Ammon's horn (tissue), 1 donor: Measurements from ENCODE around the gene SPATA20.

Source experiments
- DNase-seq: peaks from one replicate; pipeline ENCODE4 v3.0.0-alpha.2; 2016; ENCODE audit warnings: low spot score

SPATA20 gene

DNA sequence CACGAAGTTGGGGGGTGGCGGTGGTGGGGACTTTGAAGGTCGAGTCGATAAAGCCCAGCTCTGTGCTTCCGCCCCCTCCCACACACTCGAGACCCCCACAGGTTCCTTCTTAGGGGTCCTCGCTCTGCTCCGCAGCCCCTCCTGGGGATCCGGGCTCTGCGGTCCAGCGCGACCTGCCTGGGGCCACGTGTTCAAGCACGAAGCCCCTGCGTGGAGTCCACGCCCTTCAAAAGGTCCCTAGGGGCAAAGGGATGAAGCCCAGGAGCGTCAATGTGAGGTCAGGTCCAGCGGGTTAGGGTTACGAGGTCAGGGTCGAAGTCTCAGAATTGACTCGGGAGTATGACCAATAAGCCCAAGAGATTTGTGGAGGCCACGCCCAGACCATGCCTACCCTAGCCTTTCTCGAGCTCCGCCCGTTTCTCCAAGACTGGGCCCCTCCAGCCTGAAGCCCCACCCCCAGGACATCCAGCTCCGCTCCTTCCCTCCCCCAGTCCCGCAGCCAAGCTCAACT lies 12.8 kb downstream of the SPATA20 start:
- DNase-seq = no peak

DNA sequence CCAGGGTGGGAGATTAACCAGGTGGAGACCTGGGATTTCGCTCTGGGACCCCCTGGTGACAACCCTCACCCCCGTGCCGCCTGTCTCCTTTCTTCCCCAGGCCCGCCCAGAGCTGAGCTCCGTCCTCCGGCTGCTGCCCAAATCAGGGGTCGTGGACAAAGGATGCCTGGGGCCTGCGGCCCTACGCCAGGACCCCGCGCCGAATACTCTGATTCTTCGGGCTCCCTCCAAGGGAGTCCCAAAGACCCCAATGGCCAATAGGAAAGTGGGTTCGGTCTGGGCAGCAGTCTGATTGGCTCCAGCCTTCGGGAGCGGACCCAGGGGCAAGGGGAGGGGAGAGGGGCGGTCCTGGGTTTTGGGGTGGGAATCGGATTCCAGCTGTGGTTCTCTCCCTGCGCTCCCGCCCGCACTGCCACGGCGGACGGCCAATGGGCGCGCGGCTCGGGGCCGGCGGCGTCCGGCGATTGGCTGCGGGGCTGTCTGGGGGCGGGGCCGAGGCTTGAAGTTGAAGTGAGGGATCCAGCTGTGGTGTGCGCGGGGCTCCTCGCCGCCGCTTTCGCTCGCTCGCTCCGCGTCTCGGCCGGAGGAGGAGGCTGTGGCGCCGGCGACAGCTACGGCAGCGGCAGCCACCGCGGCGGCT lies 13.3 kb downstream of the SPATA20 start, which contains the start of gene CACNA1G:
Gene CACNA1G, plus strand, starts transcription at position 531 of the 640 bp plus-strand sequence. CDS start 745 bp downstream, outside the sequence.
- peak; percentile 80 for DNase-seq

DNA sequence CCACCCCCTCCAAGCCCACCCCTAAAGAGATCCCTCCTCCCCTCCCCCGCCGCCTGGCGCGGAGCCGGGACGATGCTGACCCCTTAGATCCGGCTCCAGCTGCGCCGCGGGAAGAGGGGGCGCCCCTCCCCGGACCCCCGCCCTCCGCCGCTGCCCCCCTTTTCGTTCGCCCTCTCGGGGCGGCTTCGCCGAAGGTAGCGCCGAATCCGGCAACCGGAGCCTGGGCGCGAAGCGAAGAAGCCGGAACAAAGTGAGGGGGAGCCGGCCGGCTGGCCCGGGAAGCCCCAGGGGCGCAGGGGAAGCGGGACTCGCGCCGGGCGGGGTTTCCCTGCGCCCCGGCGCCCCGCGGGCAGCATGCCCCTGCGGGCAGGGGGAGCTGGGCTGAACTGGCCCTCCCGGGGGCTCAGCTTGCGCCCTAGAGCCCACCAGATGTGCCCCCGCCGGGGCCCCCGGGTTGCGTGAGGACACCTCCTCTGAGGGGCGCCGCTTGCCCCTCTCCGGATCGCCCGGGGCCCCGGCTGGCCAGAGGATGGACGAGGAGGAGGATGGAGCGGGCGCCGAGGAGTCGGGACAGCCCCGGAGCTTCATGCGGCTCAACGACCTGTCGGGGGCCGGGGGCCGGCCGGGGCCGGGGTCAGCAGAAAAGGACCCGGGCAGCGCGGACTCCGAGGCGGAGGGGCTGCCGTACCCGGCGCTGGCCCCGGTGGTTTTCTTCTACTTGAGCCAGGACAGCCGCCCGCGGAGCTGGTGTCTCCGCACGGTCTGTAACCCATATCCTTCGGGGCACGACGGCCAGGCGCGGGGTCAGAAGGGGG lies 14.2 kb downstream of the SPATA20 start:
- no peak for DNase-seq

DNA sequence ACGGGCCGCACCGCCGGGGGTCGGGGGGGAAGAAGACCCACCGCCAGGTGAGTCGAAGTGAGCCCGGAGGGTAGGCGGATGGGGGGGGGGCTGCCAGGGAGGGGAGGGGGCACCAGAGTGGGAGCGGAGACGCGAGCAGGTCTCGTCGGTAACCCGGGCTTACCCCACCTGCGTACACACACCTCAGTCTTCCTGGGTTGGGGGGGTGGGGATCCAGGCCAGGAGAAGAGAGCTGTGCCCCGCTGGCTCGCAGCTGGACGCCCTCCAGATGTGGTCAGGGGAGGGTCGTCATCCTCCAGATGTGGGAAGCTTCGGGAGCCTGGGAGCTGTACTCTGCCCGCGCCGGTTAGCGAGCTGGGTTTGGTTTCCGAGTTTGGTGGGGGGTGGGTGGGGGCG lies 14.8 kb downstream of the SPATA20 start:
- DNase-seq = no peak

DNA sequence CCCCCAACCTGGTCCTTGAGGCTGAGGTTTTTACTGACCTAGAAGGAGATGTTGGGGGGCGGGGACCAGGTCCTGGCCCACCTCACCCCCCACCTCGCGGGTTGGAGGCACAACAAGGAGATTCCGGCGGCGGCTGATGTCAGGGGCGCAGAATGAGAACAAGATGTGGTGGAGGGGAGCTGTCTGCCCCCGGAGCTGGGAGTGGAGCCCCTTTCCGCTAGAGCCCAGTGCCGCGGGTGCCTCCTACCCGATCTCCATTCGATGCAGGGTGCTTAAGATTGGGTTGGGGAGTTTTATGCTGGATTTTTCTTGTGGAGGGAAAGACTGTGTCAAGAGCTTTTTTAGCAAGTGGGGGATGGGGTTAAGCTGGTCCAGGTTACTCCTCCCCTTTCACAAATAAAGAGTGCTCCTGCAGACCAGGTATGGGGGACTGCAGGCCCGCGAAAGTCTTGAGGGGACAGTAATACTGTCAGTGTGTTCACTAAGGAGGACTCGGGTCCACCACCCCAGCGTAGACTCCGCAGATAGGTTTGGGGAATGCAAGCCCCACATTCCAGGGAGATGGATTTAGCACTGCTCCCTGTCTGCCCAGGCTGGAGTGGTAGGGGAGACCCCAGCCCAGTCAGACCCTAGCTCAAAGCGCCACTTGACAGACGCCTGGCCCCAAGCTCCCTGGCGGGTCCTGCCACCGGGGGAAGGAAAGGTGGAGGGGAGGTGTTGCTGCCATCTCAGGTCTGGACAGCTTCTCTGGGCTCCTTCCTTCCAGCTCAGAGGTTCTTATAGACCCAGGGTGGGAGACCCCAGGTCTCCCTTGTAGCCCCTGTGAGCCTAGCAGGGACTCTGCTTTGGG lies 15.5 kb downstream of the SPATA20 start:
- DNase-seq = no peak

DNA sequence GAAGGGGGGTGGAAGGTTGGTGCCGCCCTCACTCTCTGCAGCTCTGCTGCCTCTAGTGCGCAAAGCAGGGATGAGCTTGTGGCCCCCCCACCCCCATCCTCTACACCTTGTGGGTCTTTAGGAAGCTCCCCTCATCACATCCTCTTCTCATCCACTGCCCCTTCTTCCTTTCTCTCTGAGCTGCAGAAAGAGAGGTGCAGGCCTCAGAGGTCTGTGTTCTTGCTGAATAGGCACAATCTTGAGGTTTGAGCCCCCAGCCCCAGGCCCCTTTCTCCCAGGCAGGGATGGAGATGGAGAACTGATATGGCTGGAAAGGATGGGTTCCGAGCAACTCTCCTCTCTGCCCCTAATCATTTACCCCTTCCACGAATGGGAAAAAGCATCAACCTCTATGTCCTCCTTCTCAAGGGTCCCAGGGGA lies 16.1 kb downstream of the SPATA20 start:
- DNase-seq = no peak

DNA sequence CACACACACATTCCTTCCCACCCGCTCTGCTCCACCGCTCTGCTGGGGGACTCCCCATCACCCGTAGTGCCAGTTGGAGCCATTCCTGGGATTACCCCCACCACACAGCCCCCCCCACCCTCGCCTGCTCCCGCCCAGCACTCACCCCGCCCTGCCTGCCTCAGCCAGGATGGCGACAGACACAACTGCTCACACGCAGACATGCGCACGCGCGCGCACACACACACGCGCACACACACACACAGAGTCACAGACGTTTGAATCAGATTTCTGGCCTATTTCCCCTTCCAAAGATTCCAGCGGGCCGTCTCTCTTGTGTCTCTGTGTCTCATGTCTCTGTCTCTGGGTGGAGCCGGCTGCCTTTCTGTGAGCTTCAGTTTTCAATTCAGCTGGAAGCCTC lies 17.9 kb downstream of the SPATA20 start:
- peak; percentile 56 for DNase-seq

DNA sequence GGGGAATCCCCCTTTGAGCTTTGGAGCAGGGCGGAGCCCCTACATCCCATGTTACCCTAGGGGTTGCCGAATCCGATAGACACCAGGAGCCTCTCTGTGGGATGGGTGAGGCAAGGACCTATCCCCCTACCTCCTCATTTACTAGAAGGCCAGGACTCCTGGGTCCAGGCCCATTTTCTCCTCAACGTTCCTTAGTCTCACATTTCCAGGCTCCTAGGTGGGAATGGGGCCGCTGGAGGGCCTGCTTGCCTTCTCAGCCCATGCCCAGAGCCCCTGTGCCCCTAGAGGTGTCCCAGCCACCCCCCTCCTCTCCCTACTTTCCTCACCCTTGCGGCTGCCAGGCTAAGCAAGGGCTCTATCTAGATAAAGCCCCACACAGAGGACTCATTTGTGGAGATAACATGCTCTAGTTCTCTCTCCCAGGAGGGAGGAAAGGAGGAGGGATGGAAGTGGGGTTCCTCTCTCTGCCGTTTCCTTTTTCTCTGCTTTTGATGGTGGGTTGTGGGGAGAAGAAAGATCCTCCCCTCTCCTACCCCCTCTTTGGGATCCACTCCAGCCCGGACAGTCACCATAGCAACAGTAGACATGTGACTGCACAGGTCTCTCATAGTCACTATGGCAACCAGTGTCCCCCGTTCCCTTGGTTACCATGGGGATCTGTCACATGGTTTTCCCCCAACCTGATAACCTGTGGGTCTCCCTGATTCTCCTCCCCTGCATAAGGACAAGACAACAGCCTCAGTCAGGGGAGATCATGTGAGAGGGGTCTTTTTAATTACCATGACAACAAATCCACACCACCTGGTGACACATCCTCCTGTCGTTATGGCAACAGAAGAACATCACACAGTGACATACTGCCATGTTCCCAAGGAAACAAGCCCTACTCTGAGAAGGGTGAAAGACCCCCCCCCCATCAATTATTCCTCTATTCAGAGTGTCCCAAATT lies 18.7 kb downstream of the SPATA20 start:
- peak; percentile 83 for DNase-seq

DNA sequence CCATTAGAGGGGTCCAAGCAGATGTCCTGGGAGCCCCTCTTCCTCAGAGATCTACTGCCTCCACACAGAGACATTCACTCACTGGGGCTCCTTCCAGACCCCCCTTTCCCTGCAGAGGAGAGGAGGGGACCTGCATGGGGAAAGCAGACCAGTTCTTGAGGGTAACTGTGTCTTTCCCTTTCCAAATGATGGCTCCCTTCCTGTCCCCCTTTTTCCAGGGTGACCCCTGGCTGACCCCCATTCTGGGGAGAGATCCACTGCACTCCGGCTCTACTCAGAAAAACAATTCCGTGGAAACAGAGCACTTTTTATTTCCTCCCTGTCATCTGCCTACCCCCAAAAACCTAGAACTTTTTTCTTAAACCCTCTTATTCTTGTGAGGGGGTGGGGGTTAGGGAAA lies 19.9 kb downstream of the SPATA20 start:
- DNase-seq = no peak

DNA sequence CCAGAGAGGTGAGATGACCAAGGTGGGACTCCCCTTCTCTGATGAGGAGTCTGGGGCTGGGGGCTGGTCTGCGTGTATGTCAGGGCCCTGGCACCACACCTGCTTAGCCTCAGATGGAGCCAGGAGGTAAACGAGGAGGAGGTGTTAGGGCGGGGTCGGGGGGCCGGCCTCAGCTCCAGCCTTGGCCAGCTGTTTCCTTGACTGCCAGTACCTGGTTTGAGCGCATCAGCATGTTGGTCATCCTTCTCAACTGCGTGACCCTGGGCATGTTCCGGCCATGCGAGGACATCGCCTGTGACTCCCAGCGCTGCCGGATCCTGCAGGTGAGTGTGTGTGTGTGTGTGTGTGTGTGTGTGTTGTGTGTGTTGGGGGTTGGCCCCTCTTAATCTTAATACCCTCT lies 21.7 kb downstream of the SPATA20 start:
- no peak for DNase-seq

DNA sequence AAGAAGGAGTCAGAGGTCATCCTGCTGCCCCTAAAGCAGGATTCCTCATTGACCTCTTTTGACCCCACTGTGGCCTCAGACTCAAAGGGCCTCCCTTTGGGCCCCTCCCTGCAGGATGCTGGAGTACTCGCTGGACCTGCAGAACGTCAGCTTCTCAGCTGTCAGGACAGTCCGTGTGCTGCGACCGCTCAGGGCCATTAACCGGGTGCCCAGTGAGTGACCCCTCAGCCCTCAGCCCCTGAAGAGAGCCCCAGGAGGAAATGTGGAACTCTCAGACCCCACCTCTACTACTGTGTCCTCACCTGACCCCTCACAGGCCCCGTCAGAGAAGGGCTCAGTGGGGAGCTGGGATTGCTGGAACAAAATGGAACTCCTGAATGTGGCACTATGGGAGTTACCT lies 22.6 kb downstream of the SPATA20 start:
- DNase-seq = no peak

DNA sequence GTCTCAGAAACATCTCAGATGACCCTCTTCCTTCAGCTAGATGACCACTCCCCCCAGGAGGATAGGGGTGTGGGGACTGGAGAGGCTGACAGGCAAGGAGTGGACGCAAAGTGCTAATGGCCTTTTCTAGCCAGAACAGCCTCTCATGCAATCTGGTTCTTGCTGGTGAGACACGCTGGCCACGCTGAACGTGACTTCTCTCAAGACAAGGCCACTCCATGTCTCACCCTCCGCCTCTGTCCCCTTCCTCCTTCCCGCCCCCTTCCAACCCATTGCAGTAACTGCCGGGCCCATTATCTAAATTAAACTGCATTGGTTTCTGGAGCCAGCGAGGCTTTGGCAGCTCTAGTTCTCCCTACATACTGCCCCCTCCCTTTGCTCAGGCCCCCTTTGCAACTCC lies 23.1 kb downstream of the SPATA20 start:
- no peak for DNase-seq

DNA sequence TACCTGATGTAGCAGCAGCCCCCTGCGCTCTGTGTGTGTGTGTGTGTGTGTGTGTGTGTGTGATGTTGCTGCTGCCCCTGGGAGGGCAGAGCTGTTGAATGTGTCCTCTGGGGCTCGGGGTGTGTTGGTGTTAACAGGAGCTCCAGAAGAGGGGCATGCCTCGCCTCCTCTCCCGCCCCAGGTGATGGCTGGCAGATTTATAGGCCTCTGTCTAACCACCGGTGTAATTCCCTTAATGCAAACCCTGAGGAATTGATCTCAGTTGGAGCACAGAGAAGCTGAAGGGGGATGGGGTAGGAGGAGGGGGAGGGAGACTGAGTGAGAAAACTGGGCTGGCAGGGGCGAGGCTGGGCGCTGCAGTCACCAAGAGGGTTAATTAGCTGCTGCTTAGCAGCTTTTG lies 23.6 kb downstream of the SPATA20 start:
- DNase-seq = no peak

DNA sequence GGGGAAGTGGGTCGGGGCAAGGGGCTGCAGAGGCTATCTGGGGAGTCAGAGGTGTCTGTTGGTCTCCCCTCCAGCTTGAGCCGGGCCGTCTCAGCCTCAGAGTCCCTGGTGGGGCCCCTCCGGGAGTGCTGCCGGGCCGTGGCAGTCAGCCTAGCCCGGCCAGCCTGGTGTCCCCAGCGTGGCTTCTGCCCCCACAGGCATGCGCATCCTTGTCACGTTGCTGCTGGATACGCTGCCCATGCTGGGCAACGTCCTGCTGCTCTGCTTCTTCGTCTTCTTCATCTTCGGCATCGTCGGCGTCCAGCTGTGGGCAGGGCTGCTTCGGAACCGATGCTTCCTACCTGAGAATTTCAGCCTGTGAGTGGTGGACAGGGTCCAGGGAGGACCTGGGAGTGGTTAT lies 24.7 kb downstream of the SPATA20 start:
- DNase-seq = no peak

DNA sequence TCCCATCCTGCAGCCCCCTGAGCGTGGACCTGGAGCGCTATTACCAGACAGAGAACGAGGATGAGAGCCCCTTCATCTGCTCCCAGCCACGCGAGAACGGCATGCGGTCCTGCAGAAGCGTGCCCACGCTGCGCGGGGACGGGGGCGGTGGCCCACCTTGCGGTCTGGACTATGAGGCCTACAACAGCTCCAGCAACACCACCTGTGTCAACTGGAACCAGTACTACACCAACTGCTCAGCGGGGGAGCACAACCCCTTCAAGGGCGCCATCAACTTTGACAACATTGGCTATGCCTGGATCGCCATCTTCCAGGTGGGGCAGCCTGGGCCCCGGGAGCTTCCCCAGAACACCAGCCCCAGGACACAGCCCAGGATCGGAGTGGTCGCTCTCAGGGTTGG lies 25.6 kb downstream of the SPATA20 start:
- no peak for DNase-seq

DNA sequence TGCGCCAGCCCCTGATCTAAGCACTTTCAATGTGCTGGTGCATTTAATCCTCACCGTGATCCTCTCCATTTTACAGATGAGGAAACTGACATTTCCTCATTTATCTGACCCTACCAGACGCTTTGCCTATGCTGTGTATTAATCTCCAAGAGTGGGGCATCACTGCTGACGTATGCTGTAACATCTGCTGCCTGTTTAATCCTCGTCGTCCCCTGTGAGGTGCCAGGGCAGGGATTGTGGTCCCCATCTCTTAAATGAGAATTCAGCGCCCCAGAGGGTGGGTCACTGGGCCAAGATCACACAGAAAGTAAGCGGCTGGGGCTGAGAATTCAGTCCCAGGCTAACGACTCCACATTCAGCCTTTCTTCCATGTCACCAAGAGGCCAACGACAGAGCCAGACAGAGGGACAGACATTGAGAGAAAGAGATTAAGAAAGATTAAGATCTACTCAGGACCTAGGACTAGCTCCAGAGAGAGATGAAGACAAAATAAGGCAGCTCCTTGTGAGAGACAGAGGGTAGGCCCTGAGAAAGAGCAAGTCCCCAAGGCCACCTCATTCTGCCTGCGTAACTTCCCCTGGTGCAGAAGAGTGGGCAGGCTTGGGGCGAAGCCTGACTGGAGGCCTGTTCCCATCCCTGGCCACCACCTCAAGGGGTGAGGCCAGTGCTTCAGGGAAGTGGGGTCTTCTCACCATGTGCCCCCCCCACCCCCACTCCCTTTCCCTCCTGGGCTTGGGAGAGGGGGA lies 27.1 kb downstream of the SPATA20 start:
- DNase-seq = no peak

DNA sequence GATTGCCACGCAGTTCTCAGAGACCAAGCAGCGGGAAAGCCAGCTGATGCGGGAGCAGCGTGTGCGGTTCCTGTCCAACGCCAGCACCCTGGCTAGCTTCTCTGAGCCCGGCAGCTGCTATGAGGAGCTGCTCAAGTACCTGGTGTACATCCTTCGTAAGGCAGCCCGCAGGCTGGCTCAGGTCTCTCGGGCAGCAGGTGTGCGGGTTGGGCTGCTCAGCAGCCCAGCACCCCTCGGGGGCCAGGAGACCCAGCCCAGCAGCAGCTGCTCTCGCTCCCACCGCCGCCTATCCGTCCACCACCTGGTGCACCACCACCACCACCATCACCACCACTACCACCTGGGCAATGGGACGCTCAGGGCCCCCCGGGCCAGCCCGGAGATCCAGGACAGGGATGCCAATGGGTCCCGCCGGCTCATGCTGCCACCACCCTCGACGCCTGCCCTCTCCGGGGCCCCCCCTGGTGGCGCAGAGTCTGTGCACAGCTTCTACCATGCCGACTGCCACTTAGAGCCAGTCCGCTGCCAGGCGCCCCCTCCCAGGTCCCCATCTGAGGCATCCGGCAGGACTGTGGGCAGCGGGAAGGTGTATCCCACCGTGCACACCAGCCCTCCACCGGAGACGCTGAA lies 28.7 kb downstream of the SPATA20 start:
- DNase-seq = no peak

DNA sequence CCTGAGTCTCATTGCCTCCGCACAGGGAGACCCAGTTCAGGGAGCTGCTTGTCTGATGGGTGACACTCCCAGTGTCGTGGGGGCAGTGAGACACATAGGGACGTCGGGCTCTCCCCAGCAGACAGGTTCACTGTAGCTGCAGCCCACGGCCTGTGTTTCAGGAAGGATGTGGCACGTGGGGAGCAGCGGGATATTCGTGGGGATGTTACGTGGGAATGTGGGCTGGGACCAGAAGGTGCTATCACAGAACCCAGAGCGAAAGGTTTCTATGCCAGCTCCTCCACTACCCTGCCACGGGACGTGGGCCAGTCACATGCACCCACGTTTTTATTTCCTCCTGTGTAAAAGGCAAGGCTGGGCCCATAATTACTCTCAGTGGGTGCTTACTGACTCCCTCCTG lies 29.9 kb downstream of the SPATA20 start:
- DNase-seq = no peak

DNA sequence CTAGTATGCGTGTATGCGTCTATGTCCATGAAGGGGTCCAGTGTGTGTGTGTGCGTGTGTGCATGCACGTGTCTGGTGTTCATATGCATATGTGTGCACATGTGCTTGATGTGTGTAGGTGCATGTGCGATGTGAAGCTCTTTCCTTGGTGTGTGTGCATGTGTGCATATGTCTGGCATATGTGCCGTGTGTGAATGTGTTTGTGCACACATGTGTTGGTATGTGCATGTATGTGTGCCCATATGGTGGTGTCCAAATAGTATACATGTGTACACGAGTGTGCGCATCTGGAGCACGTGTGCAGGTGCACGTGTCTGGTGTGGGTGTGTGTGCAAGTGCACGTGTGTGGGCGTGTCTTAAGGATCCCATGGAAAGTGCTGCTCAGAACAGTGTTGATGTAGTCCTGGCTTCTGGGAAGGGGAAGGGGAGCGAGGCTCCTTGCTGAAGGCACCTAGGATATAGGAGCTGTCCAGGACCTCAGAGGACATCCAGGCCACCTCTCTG lies 30.5 kb downstream of the SPATA20 start:
- DNase-seq = no peak

DNA sequence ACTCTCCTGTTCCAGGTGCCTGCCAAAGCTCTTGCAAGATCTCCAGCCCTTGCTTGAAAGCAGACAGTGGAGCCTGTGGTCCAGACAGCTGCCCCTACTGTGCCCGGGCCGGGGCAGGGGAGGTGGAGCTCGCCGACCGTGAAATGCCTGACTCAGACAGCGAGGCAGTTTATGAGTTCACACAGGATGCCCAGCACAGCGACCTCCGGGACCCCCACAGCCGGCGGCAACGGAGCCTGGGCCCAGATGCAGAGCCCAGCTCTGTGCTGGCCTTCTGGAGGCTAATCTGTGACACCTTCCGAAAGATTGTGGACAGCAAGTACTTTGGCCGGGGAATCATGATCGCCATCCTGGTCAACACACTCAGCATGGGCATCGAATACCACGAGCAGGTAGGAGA lies 31.2 kb downstream of the SPATA20 start:
- no peak for DNase-seq
